CD4-positive, alpha-beta T cell (primary cell): ENCODE results near the gene RDH13. TPM values are rescaled to one million over a fixed set of nuclear protein-coding genes. Genes with fewer than 3 reads are reported as not detected.

Experiments used
- ATAC-seq: fragments of 200-7000 bp; cut with Tn5 transposase; one replicate; pipeline ENCODE4 v1.10.0; 2022; ENCODE audit warnings: mild to moderate bottlenecking; ENCODE audit not compliant: poor library complexity
- CTCF ChIA-PET: fragments of 350-600 bp; sonication (Branson Sonifier 250); formaldehyde crosslinking; loops from one replicate; lab custom pipeline; 2021; ENCODE audit warnings: antibody characterized with exemption, inconsistent platforms; lab: Charles Lee
- POLR2A ChIA-PET: fragments of 350-600 bp; sonication (Branson Sonifier 250); formaldehyde crosslinking; loops from one replicate; lab custom pipeline; 2021; ENCODE audit warnings: antibody characterized with exemption, inconsistent platforms; lab: Charles Lee
- DNase-seq, 14 experiments: peaks; one replicate each; pipeline ENCODE4 v3.0.0-alpha.2; 2013 to 2020; ENCODE audit warnings: mixed read lengths in 2 of 14
- H3K27ac ChIP-seq, 2 donors: one replicate each; pipeline versions ENCODE4 v1.5.1 to v1.7.0; 2013; ENCODE audit warnings: low read length in 2 of 2, low read depth in 1 of 2, mild to moderate bottlenecking in 1 of 2
- H3K27me3 ChIP-seq, 2 experiments: 1 replicate in 1 of 2; 2 replicates in 1 of 2; pipeline versions ENCODE4 v1.6.1 to v1.7.0; 2013; ENCODE audit warnings: low read length in 2 of 2, control low read depth in 1 of 2, mild to moderate bottlenecking in 1 of 2, moderate library complexity in 1 of 2; ENCODE audit not compliant: insufficient read depth in 2 of 2, control insufficient read depth in 1 of 2
- H3K36me3 ChIP-seq: one replicate; pipeline ENCODE4 v1.6.1; 2013; ENCODE audit warnings: low read length, control low read depth; ENCODE audit not compliant: insufficient read depth
- H3K4me1 ChIP-seq: one replicate; pipeline ENCODE4 v1.6.1; 2013; ENCODE audit warnings: low read length, control low read depth; ENCODE audit not compliant: insufficient read depth
- H3K4me3 ChIP-seq: one replicate; pipeline ENCODE4 v1.5.1; 2013; ENCODE audit warnings: mild to moderate bottlenecking, low read length, moderate library complexity
- H3K9me3 ChIP-seq, 2 experiments: 1 replicate in 1 of 2; 2 replicates in 1 of 2; pipeline versions ENCODE4 v1.6.1 to v1.7.0; 2013; ENCODE audit warnings: low read length in 2 of 2, mild to moderate bottlenecking in 2 of 2, control low read depth in 1 of 2, moderate library complexity in 1 of 2; ENCODE audit not compliant: control insufficient read depth in 1 of 2, insufficient read depth in 1 of 2
- H3K27ac Mint-ChIP-seq: one replicate; pipeline ENCODE4 v1.8.0; 2020; ENCODE audit warnings: mixed read lengths
- H3K27me3 Mint-ChIP-seq: one replicate; pipeline ENCODE4 v1.8.0; 2021; ENCODE audit warnings: mixed read lengths
- H3K36me3 Mint-ChIP-seq: one replicate; pipeline ENCODE4 v1.8.0; 2021; ENCODE audit warnings: low read depth, mixed read lengths
- H3K4me1 Mint-ChIP-seq: one replicate; pipeline ENCODE4 v1.8.0; 2021; ENCODE audit warnings: low read depth, mixed read lengths
- H3K4me3 Mint-ChIP-seq: one replicate; pipeline ENCODE4 v1.8.0; 2020; ENCODE audit warnings: mild to moderate bottlenecking, mixed read lengths
- H3K9me3 Mint-ChIP-seq: one replicate; pipeline ENCODE4 v1.8.0; 2020; ENCODE audit warnings: mixed read lengths
- intact Hi-C, 2 experiments: fragments of 100-400 bp; cut with DNase I in 1 of 2; cut with micrococcal nuclease in 1 of 2; formaldehyde crosslinking; loops; one replicate each; pipeline versions ENCODE4 v1.15.1 to v1.9.0; 2023 to 2025; cut with DNase I, micrococcal nuclease
- total RNA-seq, 174 experiments: library from RNA in 2 of 174; stranded (reverse) in 2 of 174; gene quantifications; one replicate each; pipeline ENCODE4 v1.2.3 and lab custom pipeline; 2021 to 2026
- TF ChIP-seq, protein P1 (sequence below): fragments of 200-600 bp; IDR thresholded peaks from one replicate; pipeline ENCODE4 v1.8.0; 2022; ENCODE audit warnings: antibody characterized with exemption, mild to moderate bottlenecking

RDH13 gene
- total RNA-seq, 2 experiments from 2014 or later = 7.4 to 8.8 TPM

GRCh38 chr19:55032170-55032800 lies 30.7 kb downstream of the RDH13 start:
- no peaks in the 10 kb centered on the region for H3K27me3 ChIP-seq
- H3K4me1 Mint-ChIP-seq = peaks cover 5% of the 10 kb centered on the region
- no peak for ATAC-seq
- ChIA-PET CTCF (no interaction called here), POLR2A (no interaction called here)
- H3K4me1 ChIP-seq = no peaks in the 10 kb centered on the region
- H3K4me3 Mint-ChIP-seq = no peak overlapping the region
- H3K36me3 ChIP-seq = no peaks in the 10 kb centered on the region
- intact Hi-C loops = no loop called here
- DNase-seq = no peak
- H3K9me3 Mint-ChIP-seq = no peaks in the 10 kb centered on the region
- no peaks in the 10 kb centered on the region for H3K36me3 Mint-ChIP-seq
- no peaks in the 10 kb centered on the region for H3K27me3 Mint-ChIP-seq
- no peak overlapping the region for H3K4me3 ChIP-seq
- TF ChIP-seq, protein P1, sequence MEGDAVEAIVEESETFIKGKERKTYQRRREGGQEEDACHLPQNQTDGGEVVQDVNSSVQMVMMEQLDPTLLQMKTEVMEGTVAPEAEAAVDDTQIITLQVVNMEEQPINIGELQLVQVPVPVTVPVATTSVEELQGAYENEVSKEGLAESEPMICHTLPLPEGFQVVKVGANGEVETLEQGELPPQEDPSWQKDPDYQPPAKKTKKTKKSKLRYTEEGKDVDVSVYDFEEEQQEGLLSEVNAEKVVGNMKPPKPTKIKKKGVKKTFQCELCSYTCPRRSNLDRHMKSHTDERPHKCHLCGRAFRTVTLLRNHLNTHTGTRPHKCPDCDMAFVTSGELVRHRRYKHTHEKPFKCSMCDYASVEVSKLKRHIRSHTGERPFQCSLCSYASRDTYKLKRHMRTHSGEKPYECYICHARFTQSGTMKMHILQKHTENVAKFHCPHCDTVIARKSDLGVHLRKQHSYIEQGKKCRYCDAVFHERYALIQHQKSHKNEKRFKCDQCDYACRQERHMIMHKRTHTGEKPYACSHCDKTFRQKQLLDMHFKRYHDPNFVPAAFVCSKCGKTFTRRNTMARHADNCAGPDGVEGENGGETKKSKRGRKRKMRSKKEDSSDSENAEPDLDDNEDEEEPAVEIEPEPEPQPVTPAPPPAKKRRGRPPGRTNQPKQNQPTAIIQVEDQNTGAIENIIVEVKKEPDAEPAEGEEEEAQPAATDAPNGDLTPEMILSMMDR = no peak
- no peak overlapping the region for H3K27ac Mint-ChIP-seq
- no peak overlapping the region for H3K27ac ChIP-seq
- peaks cover 4 to 16% of the 10 kb centered on the region in 2 experiments for H3K9me3 ChIP-seq

GRCh38 chr19:55031178-55031577 lies 31.8 kb downstream of the RDH13 start:
- peaks cover 8% of the 10 kb centered on the region for H3K4me1 Mint-ChIP-seq
- TF ChIP-seq, protein P1 = no peak
- peaks cover 2% of the 10 kb centered on the region for H3K9me3 Mint-ChIP-seq
- no peaks in the 10 kb centered on the region for H3K27me3 Mint-ChIP-seq
- Histone ChIP-seq H3K4me3 (no peak overlapping the region), H3K9me3 (peaks cover 8 to 26% of the 10 kb centered on the region in 2 experiments), H3K27me3 (no peaks in the 10 kb centered on the region), H3K27ac (no peak overlapping the region), H3K4me1 (no peaks in the 10 kb centered on the region), H3K36me3 (no peaks in the 10 kb centered on the region)
- no peak for ATAC-seq
- peaks cover 2% of the 10 kb centered on the region for H3K36me3 Mint-ChIP-seq
- no peak for DNase-seq
- ChIA-PET CTCF (no interaction called here), POLR2A (no interaction called here)
- no peak overlapping the region for H3K27ac Mint-ChIP-seq
- intact Hi-C loops = no loop called here
- no peak overlapping the region for H3K4me3 Mint-ChIP-seq

DNA sequence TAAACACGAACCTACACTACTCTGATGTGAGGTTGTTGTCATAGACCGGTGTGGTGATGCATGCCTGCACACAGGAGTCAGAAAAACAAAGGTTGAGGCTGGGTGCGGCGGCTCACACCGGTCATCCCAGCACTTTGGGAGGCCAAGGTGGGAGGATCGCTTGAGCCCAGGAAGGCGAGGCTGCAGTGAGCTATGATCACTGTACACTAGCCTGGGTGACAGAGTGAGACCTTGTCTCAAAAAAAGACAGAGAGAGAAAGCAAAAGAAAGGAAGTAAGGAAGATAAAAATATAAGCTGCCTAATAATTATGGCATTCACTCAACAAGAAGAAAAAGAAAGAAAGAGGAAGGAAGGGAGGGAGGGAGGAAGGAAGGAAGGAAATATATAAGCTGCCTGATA lies 34.2 kb downstream of the RDH13 start:
- H3K27ac Mint-ChIP-seq = no peak overlapping the region
- no peak overlapping the region for H3K27ac ChIP-seq
- ATAC-seq (no peak), DNase-seq (no peak)
- H3K9me3 Mint-ChIP-seq = peaks cover 9% of the 10 kb centered on the region
- TF ChIP-seq, protein P1 = no peak
- peaks cover 11% of the 10 kb centered on the region for H3K4me1 Mint-ChIP-seq
- POLR2A ChIA-PET = no interaction called here
- peaks cover 13% of the 10 kb centered on the region for H3K36me3 Mint-ChIP-seq
- H3K36me3 ChIP-seq = no peaks in the 10 kb centered on the region
- CTCF ChIA-PET = no interaction called here
- H3K9me3 ChIP-seq = peaks cover 11 to 30% of the 10 kb centered on the region in 2 experiments
- no peaks in the 10 kb centered on the region for H3K27me3 ChIP-seq
- H3K4me3 Mint-ChIP-seq = no peak overlapping the region
- H3K4me1 ChIP-seq = no peaks in the 10 kb centered on the region
- H3K4me3 ChIP-seq = no peak overlapping the region
- intact Hi-C loops = no loop called here
- H3K27me3 Mint-ChIP-seq = no peaks in the 10 kb centered on the region
